OCI-LY7 (cell line): ENCODE results near the gene ANGPT4.

Source experiments
- CTCF ChIP-seq: fragments of 200-600 bp; sonication (generic); conservative IDR thresholded peaks from 2 replicates; pipeline ENCODE4 v1.5.1; 2014; ENCODE audit warnings: mild to moderate bottlenecking, antibody characterized with exemption, low read length, moderate library complexity, mixed read lengths
- EZH2phosphoT487 ChIP-seq: fragments of 200-600 bp; sonication (generic); IDR thresholded peaks from 2 replicates; pipeline ENCODE4 v1.6.1; 2018; ENCODE audit warnings: low read depth, borderline replicate concordance, mild to moderate bottlenecking, mixed run types, antibody characterized with exemption, low read length, moderate library complexity, mixed read lengths

DNA sequence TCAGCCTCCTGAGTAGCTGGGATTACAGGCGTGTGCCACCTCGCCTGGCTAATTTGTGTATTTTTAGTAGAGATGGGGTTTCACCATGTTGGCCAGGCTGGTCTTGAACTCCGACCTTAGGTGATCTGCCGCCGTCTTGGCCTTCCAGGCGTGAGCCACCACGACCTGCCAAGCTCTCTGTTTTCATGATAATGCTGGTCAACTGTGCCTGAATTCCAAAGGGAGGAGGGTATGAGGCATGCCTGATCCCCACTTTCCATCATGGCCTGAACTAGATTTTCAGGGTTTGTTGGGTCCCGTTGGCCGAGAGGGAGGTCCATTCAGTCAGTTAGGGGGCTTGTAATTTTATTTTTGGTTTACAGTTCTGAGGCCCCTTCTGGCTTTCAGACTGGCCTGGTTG, 28.0 kb upstream of the ANGPT4 start:
- TF ChIP-seq CTCF: no peak
- no peak for TF ChIP-seq EZH2phosphoT487
